GM12878 (cell line): Measurements from ENCODE around the gene SHFL. TPM values are rescaled to one million over a fixed set of nuclear protein-coding genes. Genes with fewer than 3 reads are reported as not detected.

Source experiments
- ATF2 ChIP-seq: IDR thresholded peaks from 2 replicates; pipeline ENCODE4 v1.6.1; 2012; ENCODE audit warnings: low read length, inconsistent platforms
- BCLAF1 ChIP-seq: fragments of 450-650 bp; IDR thresholded peaks from 2 replicates; pipeline ENCODE4 v1.6.1; 2017; ENCODE audit warnings: antibody characterized with exemption, mild to moderate bottlenecking, moderate library complexity
- BRCA1 ChIP-seq: IDR thresholded peaks from 2 replicates; pipeline ENCODE4 v1.6.1; 2011; ENCODE audit warnings: low read depth, low read length, improper control_type of control experiment
- CBX5 ChIP-seq: sonication (generic); IDR thresholded peaks from 2 replicates; pipeline ENCODE4 v1.6.1; 2016; ENCODE audit warnings: low read depth, moderate library complexity, mild to moderate bottlenecking, inconsistent platforms
- FOXK2 ChIP-seq: fragments of 450-650 bp; IDR thresholded peaks from 2 replicates; pipeline ENCODE4 v1.6.1; 2017; ENCODE audit warnings: mild to moderate bottlenecking, moderate library complexity
- KLF5 ChIP-seq: fragments of 450-650 bp; IDR thresholded peaks from 2 replicates; pipeline ENCODE4 v1.6.1; 2014; ENCODE audit warnings: mild to moderate bottlenecking; ENCODE audit not compliant: partially characterized antibody
- NKRF ChIP-seq: fragments of 450-650 bp; conservative IDR thresholded peaks from 2 replicates; pipeline ENCODE4 v1.6.1; 2017; ENCODE audit warnings: mild to moderate bottlenecking, moderate library complexity
- PML ChIP-seq: IDR thresholded peaks from 2 replicates; pipeline ENCODE4 v1.6.1; 2012; ENCODE audit warnings: low read length, inconsistent platforms
- POLR2AphosphoS5 ChIP-seq: IDR thresholded peaks from 2 replicates; pipeline ENCODE4 v1.6.1; 2011; ENCODE audit warnings: mild to moderate bottlenecking, low read length, inconsistent platforms
- RAD21 ChIP-seq: IDR thresholded peaks from 2 replicates; pipeline ENCODE4 v1.6.1; 2011; ENCODE audit warnings: mild to moderate bottlenecking, low read depth, low read length, moderate library complexity; ENCODE audit not compliant: insufficient read depth
- SIN3A ChIP-seq: IDR thresholded peaks from 2 replicates; pipeline ENCODE4 v1.6.1; 2012; ENCODE audit warnings: low read depth, low read length, improper control_type of control experiment
- TBL1XR1 ChIP-seq: IDR thresholded peaks from 2 replicates; pipeline ENCODE4 v1.6.1; 2012; ENCODE audit warnings: low read depth, low read length, improper control_type of control experiment
- YY1 ChIP-seq: IDR thresholded peaks from 2 replicates; pipeline ENCODE4 v1.6.1; 2011; ENCODE audit warnings: low read depth, mild to moderate bottlenecking, low read length
- ZBTB11 ChIP-seq: fragments of 450-650 bp; formaldehyde crosslinking; IDR thresholded peaks from 2 replicates; pipeline ENCODE4 v1.5.0; 2022; ENCODE audit warnings: mild to moderate bottlenecking, missing genetic modification characterization
- ZNF24 ChIP-seq: fragments of 450-650 bp; IDR thresholded peaks from 2 replicates; pipeline ENCODE4 v1.6.1; 2017; ENCODE audit warnings: antibody characterized with exemption, mild to moderate bottlenecking
- ZNF384 ChIP-seq: IDR thresholded peaks from 2 replicates; pipeline ENCODE4 v1.6.1; 2012; ENCODE audit warnings: low read depth, mild to moderate bottlenecking, low read length, improper control_type of control experiment, borderline replicate concordance
- polyA plus RNA-seq, 11 experiments: library from polyadenylated mRNA; depleted of rRNA in 4 of 11; unstranded in 6 of 11; stranded (reverse) in 5 of 11; fragments of >200 nt; fragmentation: Nextera tagmentation in 4 of 11; fragmentation: Illumina TruSeq in 1 of 11; extraction: Ambion mirVana in 4 of 11; extraction: Trizol in 1 of 11; gene quantifications; 1 replicate in 1 of 11; 2 replicates in 10 of 11; pipeline versions ENCODE4 v1.2.1 to v1.2.3, GENCODE V29; 2011 to 2016; ENCODE audit warnings: inconsistent platforms in 2 of 11, missing spikeins in 2 of 11, low read depth in 1 of 11
- total RNA-seq, 4 experiments: library from RNA; depleted of rRNA in 3 of 4; stranded (reverse); fragments of >200 nt in 3 of 4; fragmentation: Illumina TruSeq in 1 of 4; extraction: Trizol in 1 of 4; gene quantifications; 2 replicates each; pipeline versions ENCODE4 v1.2.1 to v1.2.3, GENCODE V29; 2013 to 2021

The SHFL gene
- total and polyA plus RNA-seq, 10 of the 15 experiments (the other 5 are each of a cell fraction or from before 2014, with no cell fraction given): 8.0 to 83.8 (median 40.7) TPM

GRCh38 chr19:10087296-10088061 lies 1.4 kb downstream of the SHFL start (continued):
- TF ChIP-seq ZNF384: no peak
- no peak for TF ChIP-seq BCLAF1
- TF ChIP-seq PML: no peak
- TF ChIP-seq ATF2: no peak
- TF ChIP-seq YY1: peak; percentile 4; the same call in 1 of the 2 replicates
- TF ChIP-seq TBL1XR1: no peak
- peak; percentile 96 for TF ChIP-seq ZNF24
- TF ChIP-seq NKRF: no peak
- TF ChIP-seq KLF5: no peak
- no peak for TF ChIP-seq CBX5
- no peak for TF ChIP-seq ZBTB11 (CRISPR knock-in tag)
- TF ChIP-seq RAD21: no peak
- TF ChIP-seq POLR2AphosphoS5: 0 out of 2 replicates have a peak, but pooled peaks have one; percentile 3
- TF ChIP-seq BRCA1: no peak
- no peak for TF ChIP-seq SIN3A
- TF ChIP-seq FOXK2: no peak
